ENCODE data around the gene FHOD1.

The FHOD1 gene

GRCh38 chr16:67188798-67189197, 58.5 kb downstream of the FHOD1 start:
- no peak for DNase-seq

GRCh38 chr16:67188323-67188722, 59.0 kb downstream of the FHOD1 start:
- DNase-seq = no peak

- no peak for DNase-seq
Observed at GRCh38 chr16:67187175-67187890, 59.9 kb downstream of the FHOD1 start.

GRCh38 chr16:67186550-67186950, 60.7 kb downstream of the FHOD1 start:
- DNase-seq = no peak

GRCh38 chr16:67185651-67186134, 61.6 kb downstream of the FHOD1 start:
- DNase-seq = no peak

GRCh38 chr16:67184995-67185650, 62.2 kb downstream of the FHOD1 start:
- DNase-seq = peak; percentile 72

GRCh38 chr16:67184453-67184994, 62.8 kb downstream of the FHOD1 start:
- no peak for DNase-seq

GRCh38 chr16:67183627-67184452, 63.4 kb downstream of the FHOD1 start, which contains the start of gene MATCAP1:
MATCAP1 (minus strand) TSS chr16:67183963; CDS start chr16:67180610, 3,353 bp downstream.
- peak; percentile 97 for DNase-seq

- DNase-seq = no peak
Observed at GRCh38 chr16:67183284-67183626, 64.0 kb downstream of the FHOD1 start.

GRCh38 chr16:67182288-67182687, 65.0 kb downstream of the FHOD1 start:
- no peak for DNase-seq

GRCh38 chr16:67181346-67181745, 65.9 kb downstream of the FHOD1 start:
- no peak for DNase-seq

GRCh38 chr16:67180166-67180565, 67.1 kb downstream of the FHOD1 start:
- DNase-seq = no peak

GRCh38 chr16:67179421-67180080, 67.7 kb downstream of the FHOD1 start:
- no peak for DNase-seq

Measured in CD4-positive, alpha-beta T cell treated with Interleukin-4 for 4 hours (primary cell).